MM.1S (cell line): ENCODE data around the gene SMAP1.

Source experiments
- CTCF ChIP-seq: fragments of 300-600 bp; sonication (generic); IDR thresholded peaks from 2 replicates; pipeline ENCODE4 v1.5.1; 2016; ENCODE audit warnings: antibody characterized with exemption, low read length, mixed read lengths
- EZH2 ChIP-seq: fragments of 300-600 bp; sonication (generic); optimal IDR thresholded peaks from 2 replicates; pipeline ENCODE3; 2017; ENCODE audit warnings: low read depth, mild to moderate bottlenecking, antibody characterized with exemption, low read length, mixed read lengths

GRCh38 chr6:70820778-70821177, 153.1 kb downstream of the SMAP1 start:
- TF ChIP-seq CTCF = no peak
- no peak for TF ChIP-seq EZH2
